Measurements from ENCODE around the gene DSCAM. TPM values are rescaled to one million over a fixed set of nuclear protein-coding genes. Genes with fewer than 3 reads are reported as not detected.

DSCAM gene
- total and polyA plus RNA-seq, 2 donors (not counting 3 experiments of a cell fraction or from before 2014, with no cell fraction given): not detected

GRCh38 chr21:40457741-40458140 lies 389.2 kb downstream of the DSCAM start:
- intact Hi-C loops (cut with micrococcal nuclease) (no loop called here), dilution Hi-C loops (cut with MboI; ENCODE audit: extremely low pct_ligation_motif_present, low sequenced_read_pairs) (no loop called here)
- H3K9ac ChIP-seq (replicated peaks; ENCODE audit: extremely low read depth, insufficient read depth, low read length): no peak overlapping the region
- CTCF ChIA-PET: no interaction called here
- no peaks in the 10 kb centered on the region for H3K9me1 ChIP-seq (replicated peaks; ENCODE audit: control insufficient read depth, extremely low read depth, insufficient read depth, low read length)
- no peaks in the 10 kb centered on the region for H3K27me3 ChIP-seq (ENCODE audit: control insufficient read depth in 2 of 2, insufficient read depth in 2 of 2, low read length in 2 of 2)
- peaks cover 4% of the 10 kb centered on the region for H3K9me3 ChIP-seq (replicated peaks; ENCODE audit: control insufficient read depth, insufficient read depth, low read length)
- DNase-seq (ENCODE audit: low read depth, low spot score): no peak
- H4K20me1 ChIP-seq (replicated peaks; ENCODE audit: control insufficient read depth, extremely low read depth, insufficient read depth, low read length): no peaks in the 10 kb centered on the region
- H3K79me2 ChIP-seq (ENCODE audit: control insufficient read depth, insufficient read depth, low read length): no peaks in the 10 kb centered on the region
- POLR2A ChIA-PET: no interaction called here
- FAIRE-seq: no peak
- no peak overlapping the region for H2AFZ ChIP-seq (ENCODE audit: low read depth, low read length)
- H3K27ac ChIP-seq (ENCODE audit: insufficient read depth, low read depth, low read length): no peak overlapping the region
- H3K4me2 ChIP-seq (ENCODE audit: insufficient read depth, low read length): no peak overlapping the region
- no peak overlapping the region for H3K4me3 ChIP-seq (replicated peaks in 1 of 3; ENCODE audit: insufficient read depth in 1 of 3, low read depth in 1 of 3, low read length in 3 of 3)
- H3K36me3 ChIP-seq (ENCODE audit: control insufficient read depth in 2 of 2, extremely low read depth in 1 of 2, insufficient read depth in 2 of 2, low read length in 2 of 2): no peaks in the 10 kb centered on the region
- H3K4me1 ChIP-seq (ENCODE audit: control insufficient read depth, extremely low read depth, insufficient read depth, low read length): no peaks in the 10 kb centered on the region
- BruUV-seq (replicated peaks): no TSS peak
- TF ChIP-seq FOS (IDR thresholded peaks at IDR 0.05; ENCODE audit: borderline replicate concordance, insufficient read depth, low read length) (no peak), JUN (IDR thresholded peaks at IDR 0.05; ENCODE audit: borderline replicate concordance, insufficient read depth, insufficient read length, low read depth) (no peak), EZH2 (IDR thresholded peaks at IDR 0.05; ENCODE audit: borderline replicate concordance, low read depth, low read length, severe bottlenecking) (no peak), POLR2A (IDR thresholded peaks at IDR 0.05; ENCODE audit: low read depth, low read length) (no peak), POLR2AphosphoS5 (IDR thresholded peaks at IDR 0.05; ENCODE audit: insufficient read depth, low read depth, low read length) (no peak), GATA2 (IDR thresholded peaks at IDR 0.05; ENCODE audit: insufficient read depth, insufficient read length, low read depth, low read length) (no peak), MYC (IDR thresholded peaks at IDR 0.05; ENCODE audit: low read depth, low read length) (no peak)
- TF ChIP-seq, protein P1, sequence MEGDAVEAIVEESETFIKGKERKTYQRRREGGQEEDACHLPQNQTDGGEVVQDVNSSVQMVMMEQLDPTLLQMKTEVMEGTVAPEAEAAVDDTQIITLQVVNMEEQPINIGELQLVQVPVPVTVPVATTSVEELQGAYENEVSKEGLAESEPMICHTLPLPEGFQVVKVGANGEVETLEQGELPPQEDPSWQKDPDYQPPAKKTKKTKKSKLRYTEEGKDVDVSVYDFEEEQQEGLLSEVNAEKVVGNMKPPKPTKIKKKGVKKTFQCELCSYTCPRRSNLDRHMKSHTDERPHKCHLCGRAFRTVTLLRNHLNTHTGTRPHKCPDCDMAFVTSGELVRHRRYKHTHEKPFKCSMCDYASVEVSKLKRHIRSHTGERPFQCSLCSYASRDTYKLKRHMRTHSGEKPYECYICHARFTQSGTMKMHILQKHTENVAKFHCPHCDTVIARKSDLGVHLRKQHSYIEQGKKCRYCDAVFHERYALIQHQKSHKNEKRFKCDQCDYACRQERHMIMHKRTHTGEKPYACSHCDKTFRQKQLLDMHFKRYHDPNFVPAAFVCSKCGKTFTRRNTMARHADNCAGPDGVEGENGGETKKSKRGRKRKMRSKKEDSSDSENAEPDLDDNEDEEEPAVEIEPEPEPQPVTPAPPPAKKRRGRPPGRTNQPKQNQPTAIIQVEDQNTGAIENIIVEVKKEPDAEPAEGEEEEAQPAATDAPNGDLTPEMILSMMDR (IDR thresholded peaks at IDR 0.05; ENCODE audit: extremely low read depth in 1 of 2, insufficient read depth in 1 of 2, low read depth in 1 of 2, low read length in 2 of 2): no peak
- TF ChIP-seq, protein P2, sequence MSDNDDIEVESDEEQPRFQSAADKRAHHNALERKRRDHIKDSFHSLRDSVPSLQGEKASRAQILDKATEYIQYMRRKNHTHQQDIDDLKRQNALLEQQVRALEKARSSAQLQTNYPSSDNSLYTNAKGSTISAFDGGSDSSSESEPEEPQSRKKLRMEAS (IDR thresholded peaks at IDR 0.05; ENCODE audit: insufficient read depth, insufficient read length): no peak
